ENCODE measurements around the gene DNER.

Gene DNER

DNA sequence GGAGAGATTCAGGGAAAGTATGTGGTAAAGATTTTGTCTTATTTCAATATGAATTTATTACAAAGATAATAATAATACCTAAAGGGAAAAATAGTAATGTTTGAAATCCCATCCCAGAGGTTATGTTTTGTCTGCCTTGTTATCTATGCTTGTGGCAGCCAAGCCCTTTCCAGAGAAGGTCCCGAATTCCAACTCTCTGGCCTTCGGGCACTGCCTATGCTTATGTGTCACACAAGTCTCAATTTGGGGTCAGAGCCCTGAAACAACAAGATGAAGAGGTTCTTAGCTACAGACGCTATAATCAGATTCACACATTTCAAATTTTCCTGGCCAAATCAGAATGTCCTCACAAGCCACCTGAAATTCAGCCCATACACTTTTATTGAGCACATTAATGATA, 59.9 kb downstream of the DNER start:
- no peak for DNase-seq (ENCODE audit: low read depth in 1 of 2, low spot score in 1 of 2)
- TF ChIP-seq POLR2AphosphoS5 (IDR thresholded peaks at IDR 0.05; ENCODE audit: low read depth): no peak
- TF ChIP-seq, protein P1, sequence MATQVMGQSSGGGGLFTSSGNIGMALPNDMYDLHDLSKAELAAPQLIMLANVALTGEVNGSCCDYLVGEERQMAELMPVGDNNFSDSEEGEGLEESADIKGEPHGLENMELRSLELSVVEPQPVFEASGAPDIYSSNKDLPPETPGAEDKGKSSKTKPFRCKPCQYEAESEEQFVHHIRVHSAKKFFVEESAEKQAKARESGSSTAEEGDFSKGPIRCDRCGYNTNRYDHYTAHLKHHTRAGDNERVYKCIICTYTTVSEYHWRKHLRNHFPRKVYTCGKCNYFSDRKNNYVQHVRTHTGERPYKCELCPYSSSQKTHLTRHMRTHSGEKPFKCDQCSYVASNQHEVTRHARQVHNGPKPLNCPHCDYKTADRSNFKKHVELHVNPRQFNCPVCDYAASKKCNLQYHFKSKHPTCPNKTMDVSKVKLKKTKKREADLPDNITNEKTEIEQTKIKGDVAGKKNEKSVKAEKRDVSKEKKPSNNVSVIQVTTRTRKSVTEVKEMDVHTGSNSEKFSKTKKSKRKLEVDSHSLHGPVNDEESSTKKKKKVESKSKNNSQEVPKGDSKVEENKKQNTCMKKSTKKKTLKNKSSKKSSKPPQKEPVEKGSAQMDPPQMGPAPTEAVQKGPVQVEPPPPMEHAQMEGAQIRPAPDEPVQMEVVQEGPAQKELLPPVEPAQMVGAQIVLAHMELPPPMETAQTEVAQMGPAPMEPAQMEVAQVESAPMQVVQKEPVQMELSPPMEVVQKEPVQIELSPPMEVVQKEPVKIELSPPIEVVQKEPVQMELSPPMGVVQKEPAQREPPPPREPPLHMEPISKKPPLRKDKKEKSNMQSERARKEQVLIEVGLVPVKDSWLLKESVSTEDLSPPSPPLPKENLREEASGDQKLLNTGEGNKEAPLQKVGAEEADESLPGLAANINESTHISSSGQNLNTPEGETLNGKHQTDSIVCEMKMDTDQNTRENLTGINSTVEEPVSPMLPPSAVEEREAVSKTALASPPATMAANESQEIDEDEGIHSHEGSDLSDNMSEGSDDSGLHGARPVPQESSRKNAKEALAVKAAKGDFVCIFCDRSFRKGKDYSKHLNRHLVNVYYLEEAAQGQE (IDR thresholded peaks at IDR 0.05; ENCODE audit: insufficient replicate concordance, low read depth): no peak
- no peak for TF ChIP-seq GABPA (IDR thresholded peaks at IDR 0.05; ENCODE audit: low read depth)
- TF ChIP-seq SPI1 (IDR thresholded peaks at IDR 0.05; ENCODE audit: borderline replicate concordance, low read depth): no peak
- TF ChIP-seq, protein P2, sequence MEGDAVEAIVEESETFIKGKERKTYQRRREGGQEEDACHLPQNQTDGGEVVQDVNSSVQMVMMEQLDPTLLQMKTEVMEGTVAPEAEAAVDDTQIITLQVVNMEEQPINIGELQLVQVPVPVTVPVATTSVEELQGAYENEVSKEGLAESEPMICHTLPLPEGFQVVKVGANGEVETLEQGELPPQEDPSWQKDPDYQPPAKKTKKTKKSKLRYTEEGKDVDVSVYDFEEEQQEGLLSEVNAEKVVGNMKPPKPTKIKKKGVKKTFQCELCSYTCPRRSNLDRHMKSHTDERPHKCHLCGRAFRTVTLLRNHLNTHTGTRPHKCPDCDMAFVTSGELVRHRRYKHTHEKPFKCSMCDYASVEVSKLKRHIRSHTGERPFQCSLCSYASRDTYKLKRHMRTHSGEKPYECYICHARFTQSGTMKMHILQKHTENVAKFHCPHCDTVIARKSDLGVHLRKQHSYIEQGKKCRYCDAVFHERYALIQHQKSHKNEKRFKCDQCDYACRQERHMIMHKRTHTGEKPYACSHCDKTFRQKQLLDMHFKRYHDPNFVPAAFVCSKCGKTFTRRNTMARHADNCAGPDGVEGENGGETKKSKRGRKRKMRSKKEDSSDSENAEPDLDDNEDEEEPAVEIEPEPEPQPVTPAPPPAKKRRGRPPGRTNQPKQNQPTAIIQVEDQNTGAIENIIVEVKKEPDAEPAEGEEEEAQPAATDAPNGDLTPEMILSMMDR (IDR thresholded peaks at IDR 0.05; ENCODE audit: insufficient read depth, low read length): no peak
- Histone ChIP-seq H3K27ac (replicated peaks) (no peak overlapping the region), H3K4me3 (replicated peaks; ENCODE audit: insufficient read depth, low read length) (no peak overlapping the region), H3K27me3 (ENCODE audit: insufficient read depth, poor library complexity, severe bottlenecking) (no peaks in the 10 kb centered on the region)

DNA sequence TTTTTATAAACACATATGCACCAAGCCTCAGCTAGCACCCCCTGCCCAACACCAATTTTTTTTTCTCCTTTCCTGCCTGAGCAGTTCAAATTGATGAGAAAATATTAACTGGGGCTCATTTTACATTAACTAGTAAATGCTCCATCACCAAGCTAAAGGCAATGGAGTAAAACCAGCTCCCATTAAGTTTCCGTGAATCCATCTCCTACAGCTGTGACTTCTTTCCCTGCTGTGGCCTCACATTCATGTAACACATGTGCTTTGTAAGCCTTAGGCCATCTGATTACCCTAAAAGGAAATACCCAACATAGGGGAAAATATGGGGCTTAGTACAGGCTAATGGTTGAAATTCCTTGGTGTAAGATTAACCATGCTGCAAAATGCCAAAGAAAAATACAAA, 60.8 kb downstream of the DNER start:
- H3K4me3 ChIP-seq (replicated peaks; ENCODE audit: insufficient read depth, low read length): no peak overlapping the region
- H3K27me3 ChIP-seq (ENCODE audit: insufficient read depth, poor library complexity, severe bottlenecking): no peaks in the 10 kb centered on the region
- TF ChIP-seq POLR2AphosphoS5 (IDR thresholded peaks at IDR 0.05; ENCODE audit: low read depth) (no peak), GABPA (IDR thresholded peaks at IDR 0.05; ENCODE audit: low read depth) (no peak), SPI1 (IDR thresholded peaks at IDR 0.05; ENCODE audit: borderline replicate concordance, low read depth) (no peak)
- TF ChIP-seq, protein P2 (IDR thresholded peaks at IDR 0.05; ENCODE audit: insufficient read depth, low read length): no peak
- TF ChIP-seq, protein P1 (IDR thresholded peaks at IDR 0.05; ENCODE audit: insufficient replicate concordance, low read depth): no peak
- DNase-seq (ENCODE audit: low read depth in 1 of 2, low spot score in 1 of 2): no peak
- H3K27ac ChIP-seq (replicated peaks): no peak overlapping the region

DNA sequence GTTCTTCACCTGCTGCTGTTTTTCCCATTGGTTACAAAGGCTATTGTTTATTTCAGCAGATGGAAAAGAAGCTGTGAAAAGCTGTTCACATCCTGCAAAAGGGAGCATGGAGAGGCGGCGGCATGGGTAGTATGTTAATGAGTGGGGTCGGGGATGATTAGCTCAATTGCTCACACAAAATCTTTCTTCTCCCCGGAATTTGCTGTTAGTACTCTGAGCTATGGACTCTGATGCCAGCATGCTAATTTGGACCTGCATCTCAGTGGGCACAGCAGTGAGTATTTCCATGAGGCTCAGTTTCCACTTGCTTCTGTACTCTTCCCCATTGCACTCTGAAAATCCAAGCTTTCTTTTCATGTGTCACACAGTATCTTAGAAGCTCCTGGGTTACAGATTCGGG, 61.6 kb downstream of the DNER start:
- no peak for DNase-seq (ENCODE audit: low read depth in 1 of 2, low spot score in 1 of 2)
- Histone ChIP-seq H3K27ac (replicated peaks) (no peak overlapping the region), H3K4me3 (replicated peaks; ENCODE audit: insufficient read depth, low read length) (no peak overlapping the region), H3K27me3 (ENCODE audit: insufficient read depth, poor library complexity, severe bottlenecking) (no peaks in the 10 kb centered on the region)
- TF ChIP-seq, protein P1 (IDR thresholded peaks at IDR 0.05; ENCODE audit: insufficient replicate concordance, low read depth): no peak
- TF ChIP-seq, protein P2 (IDR thresholded peaks at IDR 0.05; ENCODE audit: insufficient read depth, low read length): no peak
- TF ChIP-seq POLR2AphosphoS5 (IDR thresholded peaks at IDR 0.05; ENCODE audit: low read depth): no peak
- TF ChIP-seq GABPA (IDR thresholded peaks at IDR 0.05; ENCODE audit: low read depth): no peak
- no peak for TF ChIP-seq SPI1 (IDR thresholded peaks at IDR 0.05; ENCODE audit: borderline replicate concordance, low read depth)
